22Rv1 (cell line): Measurements from ENCODE around the gene YBX3.
A peak's percentile ranks its signal among the peaks of the same experiment; 100 is the strongest.

ENCODE experiments used
- H3K27ac ChIP-seq: fragments of 450-650 bp; 2 replicates; pipeline ENCODE4 v1.5.1; 2017
- CTCF ChIP-seq: fragments of 450-650 bp; IDR thresholded peaks from 2 replicates; pipeline ENCODE4 v1.5.1; 2017; ENCODE audit warnings: mild to moderate bottlenecking
- ZFX ChIP-seq: fragments of 450-650 bp; IDR thresholded peaks from 2 replicates; pipeline ENCODE4 v1.6.1; 2017; ENCODE audit warnings: antibody characterized with exemption, borderline replicate concordance

The YBX3 gene

GRCh38 chr12:10725003-10725402 lies 1.9 kb upstream of the YBX3 start:
- TF ChIP-seq CTCF (no peak), ZFX (no peak)
- no peak overlapping the region for H3K27ac ChIP-seq

GRCh38 chr12:10722502-10722904 lies 620 bp downstream of the YBX3 start:
- peak overlapping the region; percentile 85 for H3K27ac ChIP-seq
- no peak for TF ChIP-seq ZFX
- TF ChIP-seq CTCF = peak; percentile 33

DNA sequence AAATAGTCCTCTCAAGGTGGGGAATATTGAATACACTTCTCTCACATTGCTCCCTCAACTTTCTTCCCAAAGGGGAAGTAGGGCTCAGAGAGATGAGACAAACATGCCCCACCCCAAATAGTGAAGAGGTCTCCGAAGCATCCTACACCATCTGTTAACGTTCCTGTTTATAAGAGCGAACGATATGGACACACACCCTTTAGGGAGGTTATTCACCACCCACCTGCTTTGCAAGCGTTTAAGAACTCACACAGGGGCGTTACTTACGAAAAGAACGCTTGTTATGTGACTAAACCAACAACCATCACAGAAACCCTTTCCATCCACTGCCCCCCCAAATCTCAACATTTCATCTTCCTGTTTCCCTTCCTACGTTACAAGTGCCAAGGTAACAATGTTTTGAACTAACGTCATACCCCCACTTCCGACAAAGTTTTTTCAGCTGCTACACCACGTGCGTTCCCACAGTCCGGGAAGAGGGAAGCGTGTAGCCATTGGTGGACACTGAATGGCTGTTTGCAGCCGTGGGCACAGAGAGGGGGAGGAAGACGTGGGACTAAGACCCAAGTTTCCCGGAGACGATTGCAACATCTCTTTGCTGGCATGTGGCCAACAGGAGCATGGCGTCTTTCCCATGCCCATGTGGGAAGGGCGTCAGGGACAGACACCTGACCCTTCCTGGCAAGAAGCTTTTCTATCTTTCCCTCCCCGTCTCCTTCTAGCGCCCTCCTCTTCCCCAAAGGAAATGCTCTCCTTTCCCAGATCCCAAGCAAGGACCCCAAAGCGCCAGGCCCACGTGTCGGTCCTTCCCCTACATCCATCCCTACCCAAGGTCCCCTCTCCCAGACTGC lies 1.2 kb downstream of the YBX3 start:
- peak overlapping the region; percentile 85 for H3K27ac ChIP-seq
- TF ChIP-seq CTCF (no peak), ZFX (no peak)

DNA sequence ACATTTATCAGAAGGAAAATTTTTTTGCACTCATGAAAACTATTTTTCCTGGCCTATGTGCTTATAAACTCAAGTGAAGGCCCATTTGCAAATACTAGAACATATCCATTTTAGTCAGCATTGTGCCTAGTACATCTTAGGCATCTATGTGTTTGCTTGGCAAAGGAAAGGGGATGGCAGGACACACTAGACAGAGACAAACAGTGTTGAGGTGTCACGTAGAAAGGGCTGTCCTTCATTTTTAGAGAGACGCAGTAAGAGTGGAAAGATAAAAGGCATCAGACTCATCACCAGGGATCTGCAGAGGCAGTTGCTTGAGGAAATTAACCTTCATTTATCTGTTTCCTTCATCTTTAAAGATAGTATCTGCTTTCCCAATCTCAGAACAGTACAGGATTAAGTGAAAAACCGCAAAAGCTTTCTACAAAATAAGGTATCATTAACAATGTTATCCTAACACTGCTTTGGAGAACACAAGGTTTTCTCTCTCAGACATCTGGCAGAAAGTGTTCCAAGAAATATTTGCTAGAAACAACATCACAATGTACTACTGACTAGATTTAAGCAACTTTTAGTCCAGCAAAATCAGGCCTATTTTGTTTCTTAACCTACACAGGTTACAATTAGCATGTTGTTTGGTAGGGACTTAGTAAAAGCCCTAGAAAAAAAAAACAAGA lies 2.0 kb downstream of the YBX3 start:
- TF ChIP-seq CTCF (no peak), ZFX (no peak)
- H3K27ac ChIP-seq = peak overlapping the region; percentile 85

GRCh38 chr12:10719482-10719881 lies 3.6 kb downstream of the YBX3 start:
- TF ChIP-seq CTCF = no peak
- TF ChIP-seq ZFX = no peak
- no peak overlapping the region for H3K27ac ChIP-seq

DNA sequence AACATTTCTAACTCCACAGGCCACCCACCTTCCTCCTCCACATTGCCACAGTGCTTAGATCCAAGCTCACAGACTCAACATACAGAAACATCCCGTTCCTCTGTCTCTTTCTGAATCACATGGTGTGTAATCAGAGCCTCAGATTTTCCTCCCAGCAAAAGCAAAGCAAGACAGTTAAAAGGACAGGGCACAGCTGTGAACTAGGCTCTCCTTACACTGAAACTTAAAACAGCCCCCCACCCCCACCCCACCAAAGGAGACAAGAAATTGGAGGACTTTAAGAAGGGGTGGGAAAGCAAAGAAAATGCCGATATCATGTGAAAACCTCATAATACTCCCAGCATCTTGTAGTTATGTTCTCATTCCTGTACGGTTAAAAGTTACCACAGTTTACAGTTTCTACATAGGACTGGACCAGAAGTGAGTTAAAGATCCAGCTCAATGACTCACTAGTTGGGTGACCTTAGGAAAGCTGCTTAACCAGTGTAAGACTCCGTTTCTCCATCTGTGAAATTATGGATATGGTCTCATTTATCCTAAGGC lies 4.8 kb downstream of the YBX3 start:
- H3K27ac ChIP-seq = peak overlapping the region; percentile 2; the same call in 1 of the 2 replicates
- TF ChIP-seq ZFX = no peak
- TF ChIP-seq CTCF = no peak

DNA sequence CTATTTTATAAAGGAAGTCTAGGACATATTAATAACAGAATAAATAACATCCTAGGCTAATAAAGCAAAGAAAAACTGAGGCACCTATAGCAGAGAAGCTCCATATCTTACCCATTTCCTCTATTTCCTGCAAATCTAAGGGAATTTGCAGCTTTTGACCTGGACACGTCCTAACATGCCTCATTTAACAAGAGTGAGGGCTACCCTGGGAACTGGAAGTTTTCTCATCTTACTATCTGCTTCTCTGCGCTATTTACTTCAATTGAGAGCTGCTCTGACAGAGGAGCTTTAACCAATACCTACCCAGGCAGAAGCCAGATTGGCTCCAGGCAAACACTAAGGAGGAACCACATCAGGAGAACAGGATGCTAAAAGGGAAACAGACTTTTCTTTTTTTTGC lies 5.7 kb downstream of the YBX3 start:
- H3K27ac ChIP-seq = peak overlapping the region; percentile 2; the same call in 1 of the 2 replicates
- TF ChIP-seq CTCF = no peak
- TF ChIP-seq ZFX = no peak
